Upper lobe of right lung (tissue), 1 donor: ENCODE results near the gene HRH3. TPM values are rescaled to one million over a fixed set of nuclear protein-coding genes. Genes with fewer than 3 reads are reported as not detected.

ENCODE experiments used
- ATAC-seq: fragments of 200-7000 bp; cut with Tn5 transposase; one replicate; pipeline ENCODE4 v1.9.1; 2020; ENCODE audit warnings: mild to moderate bottlenecking, moderate library complexity
- DNase-seq: peaks from one replicate; pipeline ENCODE4 v3.0.0-alpha.2; 2020
- H3K27ac ChIP-seq: fragments of 200-600 bp; one replicate; pipeline ENCODE4 v1.8.0; 2022
- H3K27me3 ChIP-seq: fragments of 200-600 bp; one replicate; pipeline ENCODE4 v1.8.0; 2022; ENCODE audit warnings: mild to moderate bottlenecking
- H3K36me3 ChIP-seq: fragments of 200-600 bp; one replicate; pipeline ENCODE4 v1.8.0; 2022
- H3K4me1 ChIP-seq: fragments of 200-600 bp; one replicate; pipeline ENCODE4 v1.8.0; 2022
- H3K4me3 ChIP-seq: fragments of 200-600 bp; one replicate; pipeline ENCODE4 v1.8.0; 2022; ENCODE audit warnings: mild to moderate bottlenecking
- H3K9me3 ChIP-seq: fragments of 200-600 bp; one replicate; pipeline ENCODE4 v1.8.0; 2022
- CTCF ChIP-seq: fragments of 200-600 bp; IDR thresholded peaks from one replicate; pipeline ENCODE4 v1.8.0; 2022; ENCODE audit warnings: antibody characterized with exemption
- intact Hi-C: fragments of 100-400 bp; cut with DNase I; formaldehyde crosslinking; loops from one replicate; pipeline ENCODE4 v1.11.0; 2022
- total RNA-seq: library from RNA; stranded (reverse); fragmentation: NEBNext Ultra II Directional; extraction: Animal tissue kit (Norgen Biotek cat#: 25700); gene quantifications from one replicate; pipeline ENCODE4 v1.2.1, GENCODE V29; 2021
- donor health status: DM: no; HTN: yes; CAD: no; lungs with severe emphysema.

The HRH3 gene
- total RNA-seq, 1 donor from 2014 or later, result not detected

- peaks cover 29% of the 10 kb centered on the region for H3K36me3 ChIP-seq
- no peaks in the 10 kb centered on the region for H3K27me3 ChIP-seq
- H3K27ac ChIP-seq, result no peak overlapping the region
- intact Hi-C loops, result no loop called here
- TF ChIP-seq CTCF, result no peak
- ATAC-seq (no peak), DNase-seq (no peak)
- peaks cover 11% of the 10 kb centered on the region for H3K4me1 ChIP-seq
- no peak overlapping the region for H3K4me3 ChIP-seq
- no peaks in the 10 kb centered on the region for H3K9me3 ChIP-seq
These were observed 40.9 kb downstream of the HRH3 start for GRCh38 chr20:62179162-62179504.

GRCh38 chr20:62178316-62179161, 41.5 kb downstream of the HRH3 start:
- no peak for TF ChIP-seq CTCF
- no peaks in the 10 kb centered on the region for H3K27me3 ChIP-seq
- H3K9me3 ChIP-seq, result no peaks in the 10 kb centered on the region
- no peak overlapping the region for H3K27ac ChIP-seq
- H3K4me1 ChIP-seq, result peaks cover 5% of the 10 kb centered on the region
- H3K36me3 ChIP-seq, result peaks cover 30% of the 10 kb centered on the region
- intact Hi-C loops, result no loop called here
- no peak for ATAC-seq
- no peak overlapping the region for H3K4me3 ChIP-seq
- DNase-seq, result no peak

GRCh38 chr20:62177307-62177706, 42.8 kb downstream of the HRH3 start:
- intact Hi-C loops, result no loop called here
- H3K36me3 ChIP-seq, result peaks cover 39% of the 10 kb centered on the region
- no peak for ATAC-seq

GRCh38 chr20:62176866-62177265, 43.2 kb downstream of the HRH3 start:
- H3K9me3 ChIP-seq, result no peaks in the 10 kb centered on the region
- peaks cover 39% of the 10 kb centered on the region for H3K36me3 ChIP-seq
- TF ChIP-seq CTCF, result no peak
- no peak overlapping the region for H3K4me3 ChIP-seq
- H3K4me1 ChIP-seq, result no peaks in the 10 kb centered on the region
- H3K27me3 ChIP-seq, result no peaks in the 10 kb centered on the region
- ATAC-seq (no peak), DNase-seq (no peak)
- intact Hi-C loops, result no loop called here
- no peak overlapping the region for H3K27ac ChIP-seq

More at GRCh38 chr20:62177307-62177706, 42.8 kb downstream of the HRH3 start:
- no peak overlapping the region for H3K4me3 ChIP-seq
- H3K27ac ChIP-seq, result no peak overlapping the region
- H3K9me3 ChIP-seq, result no peaks in the 10 kb centered on the region
- no peaks in the 10 kb centered on the region for H3K27me3 ChIP-seq
- DNase-seq, result no peak
- peaks cover 4% of the 10 kb centered on the region for H3K4me1 ChIP-seq
- no peak for TF ChIP-seq CTCF

GRCh38 chr20:62175711-62176110, 44.4 kb downstream of the HRH3 start:
- no peak for ATAC-seq
- TF ChIP-seq CTCF, result no peak

More at GRCh38 chr20:62175711-62176110, 44.4 kb downstream of the HRH3 start:
- intact Hi-C loops, result no loop called here
- Histone ChIP-seq H3K4me1 (no peaks in the 10 kb centered on the region), H3K27ac (no peak overlapping the region), H3K27me3 (no peaks in the 10 kb centered on the region), H3K9me3 (no peaks in the 10 kb centered on the region), H3K36me3 (peaks cover 39% of the 10 kb centered on the region), H3K4me3 (no peak overlapping the region)
- no peak for DNase-seq
